HG03045 (cell line): ENCODE data around the gene LGALS7B.
"Not testable (repeated sequence)": the region's sequence is repeated elsewhere in the genome, so short reads cannot be mapped to it uniquely, and the experiment has no call there.

Experiments
- ATAC-seq: cut with Tn5 transposase; IDR thresholded peaks from one replicate; pipeline ENCODE4 v1.9.1; 2021; ENCODE audit warnings: mild to moderate bottlenecking, moderate library complexity; ENCODE audit not compliant: unreplicated experiment

The LGALS7B gene

GRCh38 chr19:38793671-38794070 lies 4.7 kb downstream of the LGALS7B start:
- ATAC-seq = no peak

GRCh38 chr19:38795549-38795948 lies 6.5 kb downstream of the LGALS7B start:
- ATAC-seq = no peak

GRCh38 chr19:38796154-38796553 lies 7.2 kb downstream of the LGALS7B start:
- ATAC-seq = no peak

GRCh38 chr19:38797781-38798180 lies 8.8 kb downstream of the LGALS7B start:
- ATAC-seq = not testable (repeated sequence)

GRCh38 chr19:38799104-38799503 lies 10.1 kb downstream of the LGALS7B start:
- ATAC-seq = no peak

GRCh38 chr19:38800577-38801347 lies 11.8 kb downstream of the LGALS7B start:
- no peak for ATAC-seq

- ATAC-seq = no peak
Measured at GRCh38 chr19:38801359-38802095, 12.5 kb downstream of the LGALS7B start.

GRCh38 chr19:38803543-38803942 lies 14.5 kb downstream of the LGALS7B start:
- no peak for ATAC-seq

- ATAC-seq = no peak
Measured at GRCh38 chr19:38805180-38805579, 16.2 kb downstream of the LGALS7B start.

- no peak for ATAC-seq
Measured at GRCh38 chr19:38806371-38806770, 17.4 kb downstream of the LGALS7B start.

GRCh38 chr19:38807374-38808098 lies 18.5 kb downstream of the LGALS7B start:
- not testable (repeated sequence) for ATAC-seq

- no peak for ATAC-seq
Measured at GRCh38 chr19:38808741-38809140, 19.7 kb downstream of the LGALS7B start.

GRCh38 chr19:38809592-38810252 lies 20.7 kb downstream of the LGALS7B start:
- no peak for ATAC-seq

- no peak for ATAC-seq
Measured at GRCh38 chr19:38812009-38812840, 23.2 kb downstream of the LGALS7B start.

- ATAC-seq = no peak
Measured at GRCh38 chr19:38812841-38813320, 23.9 kb downstream of the LGALS7B start, which contains the start of gene LGALS4. LGALS4 (minus strand) TSS chr19:38812945; CDS start chr19:38812886, 59 bp downstream.

GRCh38 chr19:38813323-38813722 lies 24.3 kb downstream of the LGALS7B start:
- no peak for ATAC-seq

GRCh38 chr19:38813932-38814331 lies 24.9 kb downstream of the LGALS7B start:
- not testable (repeated sequence) for ATAC-seq

- ATAC-seq = no peak
Measured at GRCh38 chr19:38815059-38816001, 26.3 kb downstream of the LGALS7B start.
